Activated CD8-positive, alpha-beta T cell treated with anti-CD3 and anti-CD28 coated beads for 36 hours (primary cell): ENCODE measurements around the gene MAP7D3. TPM values are rescaled to one million over a fixed set of nuclear protein-coding genes. Genes with fewer than 3 reads are reported as not detected.
A peak's percentile ranks its signal among the peaks of the same experiment; 100 is the strongest.

Experiments
- ATAC-seq: fragments of 200-7000 bp; cut with Tn5 transposase; one replicate; pipeline ENCODE4 v1.10.0; 2021; ENCODE audit warnings: mild to moderate bottlenecking, moderate library complexity
- CTCF ChIA-PET: fragments of 350-600 bp; sonication (Branson Sonifier 250); formaldehyde crosslinking; loops from one replicate; lab custom pipeline; 2021; ENCODE audit warnings: antibody characterized with exemption; lab: Charles Lee
- POLR2A ChIA-PET: fragments of 350-600 bp; sonication (Branson Sonifier 250); formaldehyde crosslinking; loops from one replicate; lab custom pipeline; 2021; ENCODE audit warnings: antibody characterized with exemption; lab: Charles Lee
- DNase-seq: peaks from one replicate; pipeline ENCODE4 v3.0.0-alpha.2; 2020
- H3K27ac Mint-ChIP-seq: one replicate; pipeline ENCODE4 v1.8.0; 2021; ENCODE audit warnings: mild to moderate bottlenecking, mixed read lengths
- H3K27me3 Mint-ChIP-seq: one replicate; pipeline ENCODE4 v1.8.0; 2021; ENCODE audit warnings: mixed read lengths
- H3K36me3 Mint-ChIP-seq: one replicate; pipeline ENCODE4 v1.8.0; 2021; ENCODE audit warnings: low read depth, mixed read lengths
- H3K4me1 Mint-ChIP-seq: one replicate; pipeline ENCODE4 v1.8.0; 2021; ENCODE audit warnings: low read depth, mixed read lengths
- H3K4me3 Mint-ChIP-seq: one replicate; pipeline ENCODE4 v1.8.0; 2021; ENCODE audit warnings: mild to moderate bottlenecking, moderate library complexity, mixed read lengths
- H3K9me3 Mint-ChIP-seq: one replicate; pipeline ENCODE4 v1.8.0; 2021; ENCODE audit warnings: mixed read lengths
- CTCF ChIP-seq: fragments of 200-600 bp; IDR thresholded peaks from one replicate; pipeline ENCODE4 v1.8.0; 2022; ENCODE audit warnings: antibody characterized with exemption, mild to moderate bottlenecking
- intact Hi-C: fragments of 100-400 bp; cut with micrococcal nuclease; formaldehyde crosslinking; loops from one replicate; pipeline ENCODE4 v1.10.0; 2022
- total RNA-seq, 2 experiments: library from RNA; stranded (reverse); gene quantifications; one replicate each; pipeline ENCODE4 v1.2.3, GENCODE V29; 2021

Gene MAP7D3
- total RNA-seq, 2 experiments from 2014 or later: 13.4 to 14.2 TPM

GRCh38 chrX:136203951-136204350, 47.2 kb downstream of the MAP7D3 start:
- Mint-ChIP-seq H3K9me3 (no peaks in the 10 kb centered on the region), H3K4me3 (no peak overlapping the region), H3K4me1 (peaks cover 23% of the 10 kb centered on the region), H3K36me3 (peaks cover 3% of the 10 kb centered on the region), H3K27ac (no peak overlapping the region), H3K27me3 (no peaks in the 10 kb centered on the region)
- intact Hi-C loops: no loop called here
- POLR2A ChIA-PET: no interaction called here
- TF ChIP-seq CTCF: no peak
- DNase-seq (no peak), ATAC-seq (no peak)
- CTCF ChIA-PET: interaction anchor here (3.0 kb wide), 1 partner anchor 175 kb away, joined by 12 read pairs; no protein-coding TSS in a partner anchor

- no peak overlapping the region for H3K4me3 Mint-ChIP-seq
- POLR2A ChIA-PET: interaction anchor here (0.6 kb wide), 1 partner anchor 30 kb away, joined by 3 read pairs; no protein-coding TSS in a partner anchor
- peaks cover 23% of the 10 kb centered on the region for H3K4me1 Mint-ChIP-seq
- DNase-seq: no peak
- CTCF ChIA-PET: interaction anchor here (1.0 to 3.0 kb wide), 3 partner anchors 19 to 175 kb away, joined by 3 to 12 read pairs (median 5); no protein-coding TSS in a partner anchor
- peak; percentile 86 for ATAC-seq
- TF ChIP-seq CTCF: no peak
- H3K27ac Mint-ChIP-seq: peak overlapping the region; percentile 71
- intact Hi-C loops: no loop called here
- no peaks in the 10 kb centered on the region for H3K9me3 Mint-ChIP-seq
- no peaks in the 10 kb centered on the region for H3K27me3 Mint-ChIP-seq
- peaks cover 3% of the 10 kb centered on the region for H3K36me3 Mint-ChIP-seq
These were observed 47.8 kb downstream of the MAP7D3 start for GRCh38 chrX:136203438-136203837.

GRCh38 chrX:136202889-136203288, 48.3 kb downstream of the MAP7D3 start:
- ATAC-seq: no peak
- peak overlapping the region; percentile 71 for H3K27ac Mint-ChIP-seq
- H3K4me3 Mint-ChIP-seq: no peak overlapping the region
- no peaks in the 10 kb centered on the region for H3K27me3 Mint-ChIP-seq
- CTCF ChIA-PET: interaction anchor here (1.0 to 3.0 kb wide), 4 partner anchors 19 to 174 kb away, joined by 3 to 12 read pairs (median 4); no protein-coding TSS in a partner anchor
- no peaks in the 10 kb centered on the region for H3K9me3 Mint-ChIP-seq
- no peak for DNase-seq
- peaks cover 23% of the 10 kb centered on the region for H3K4me1 Mint-ChIP-seq
- TF ChIP-seq CTCF: no peak
- intact Hi-C loops: no loop called here
- POLR2A ChIA-PET: no interaction called here
- H3K36me3 Mint-ChIP-seq: peaks cover 3% of the 10 kb centered on the region

- no peak overlapping the region for H3K4me3 Mint-ChIP-seq
- no peaks in the 10 kb centered on the region for H3K9me3 Mint-ChIP-seq
- no peak for DNase-seq
- H3K4me1 Mint-ChIP-seq: peaks cover 23% of the 10 kb centered on the region
- no peaks in the 10 kb centered on the region for H3K36me3 Mint-ChIP-seq
- no peak overlapping the region for H3K27ac Mint-ChIP-seq
- no peaks in the 10 kb centered on the region for H3K27me3 Mint-ChIP-seq
- ATAC-seq: no peak
- no peak for TF ChIP-seq CTCF
- intact Hi-C loops: no loop called here
- POLR2A ChIA-PET: no interaction called here
- CTCF ChIA-PET: interaction anchor here (1.7 to 2.2 kb wide), 2 partner anchors 67 to 168 kb away, joined by 3 to 5 read pairs; no protein-coding TSS in a partner anchor
These were observed 49.6 kb downstream of the MAP7D3 start for GRCh38 chrX:136201601-136202000.

GRCh38 chrX:136200466-136200865, 50.7 kb downstream of the MAP7D3 start:
- CTCF ChIA-PET: no interaction called here
- Mint-ChIP-seq H3K4me3 (no peak overlapping the region), H3K36me3 (no peaks in the 10 kb centered on the region), H3K9me3 (no peaks in the 10 kb centered on the region), H3K27ac (no peak overlapping the region), H3K27me3 (no peaks in the 10 kb centered on the region), H3K4me1 (peaks cover 22% of the 10 kb centered on the region)
- peak; percentile 17 for TF ChIP-seq CTCF
- DNase-seq: no peak
- no peak for ATAC-seq
- POLR2A ChIA-PET: interaction anchor here (0.6 kb wide), 1 partner anchor 1393 kb away, joined by 3 read pairs; a partner anchor contains a TSS
- intact Hi-C loops: no loop called here
